Measurements from ENCODE around the gene SH3RF3. TPM values are rescaled to one million over a fixed set of nuclear protein-coding genes. Genes with fewer than 3 reads are reported as not detected.

The SH3RF3 gene
- total and polyA plus RNA-seq, 9 of the 15 experiments (the other 6 are each of a cell fraction or from before 2014, with no cell fraction given), result 0.02 TPM; not detected in 8

- no peak for ATAC-seq
- in situ Hi-C loops (cut with MboI), result no loop called here
- 0% methylated on average over 12 of the region's 13 CpGs for WGBS (ENCODE audit: insufficient coverage, low coverage, missing lambda C conversion rate)
- no peaks in the 10 kb centered on the region for H3K36me3 ChIP-seq (ENCODE audit: control insufficient read depth, insufficient read depth, low read length)
- no peaks in the 10 kb centered on the region for H3K4me1 ChIP-seq (replicated peaks in 1 of 2; ENCODE audit: control insufficient read depth in 2 of 2, insufficient read depth in 2 of 2, low read length in 2 of 2)
- H3K9me1 ChIP-seq (ENCODE audit: control insufficient read depth, insufficient read depth, low read length), result no peaks in the 10 kb centered on the region
- no peaks in the 10 kb centered on the region for H4K20me1 ChIP-seq (replicated peaks; ENCODE audit: control insufficient read depth, insufficient read depth, low read length)
- no peak overlapping the region for H3K9ac ChIP-seq (ENCODE audit: insufficient read depth in 1 of 2, low read depth in 2 of 2, low read length in 2 of 2)
- H3K4me2 ChIP-seq (ENCODE audit: insufficient read depth, low read length), result no peak overlapping the region
- H3K27ac ChIP-seq (ENCODE audit: extremely low read depth, low read depth, low read length), result no peak overlapping the region
- intact Hi-C loops (cut with micrococcal nuclease), result no loop called here
- no peaks in the 10 kb centered on the region for H3K79me2 ChIP-seq (ENCODE audit: control insufficient read depth, insufficient read depth, low read length)
- no peak for DNase-seq (ENCODE audit: extremely low read depth in 1 of 4, low spot score in 3 of 4)
- peaks cover 5 to 50% of the 10 kb centered on the region in 2 experiments; a peak in 4 of 5 replicates for H3K27me3 ChIP-seq (ENCODE audit: control insufficient read depth in 2 of 2, insufficient read depth in 2 of 2, low read length in 2 of 2)
- FAIRE-seq, result no peak
- no peak overlapping the region for H3K4me3 ChIP-seq
- H3K9me3 ChIP-seq (replicated peaks; ENCODE audit: control insufficient read depth, insufficient read depth, low read depth, low read length), result no peaks in the 10 kb centered on the region
- TF ChIP-seq ELF2 (CRISPR knock-in tag; IDR thresholded peaks at IDR 0.05), result no peak
- no peak overlapping the region for H2AFZ ChIP-seq (ENCODE audit: low read depth, low read length)
- no TSS peak for BruUV-seq (replicated peaks)
- POLR2A ChIA-PET, result interaction anchor here (0.6 kb wide), 1 partner anchor 300 kb away, joined by 4 read pairs; no protein-coding TSS in a partner anchor
- CTCF ChIA-PET (ENCODE audit: low intra/inter-chr PET ratio), result no interaction called here
These were observed 394.7 kb downstream of the SH3RF3 start for GRCh38 chr2:109523536-109524361.

- no peak for FAIRE-seq
- ChIA-PET CTCF (ENCODE audit: low intra/inter-chr PET ratio) (no interaction called here), POLR2A (interaction anchor here (0.6 to 0.8 kb wide), 2 partner anchors 8 to 1164 kb away, joined by 3 read pairs; no protein-coding TSS in a partner anchor)
- Histone ChIP-seq H4K20me1 (replicated peaks; ENCODE audit: control insufficient read depth, insufficient read depth, low read length) (no peaks in the 10 kb centered on the region; the same call in 1 of the 2 replicates), H3K4me2 (ENCODE audit: insufficient read depth, low read length) (no peak overlapping the region), H3K36me3 (ENCODE audit: control insufficient read depth, insufficient read depth, low read length) (no peaks in the 10 kb centered on the region), H3K79me2 (ENCODE audit: control insufficient read depth, insufficient read depth, low read length) (no peaks in the 10 kb centered on the region), H3K4me1 (replicated peaks in 1 of 2; ENCODE audit: control insufficient read depth in 2 of 2, insufficient read depth in 2 of 2, low read length in 2 of 2) (no peaks in the 10 kb centered on the region), H3K27me3 (ENCODE audit: control insufficient read depth in 2 of 2, insufficient read depth in 2 of 2, low read length in 2 of 2) (peaks cover 0 to 63% of the 10 kb centered on the region in 2 experiments; a peak in 4 of 5 replicates), H3K9me1 (ENCODE audit: control insufficient read depth, insufficient read depth, low read length) (no peaks in the 10 kb centered on the region), H3K27ac (ENCODE audit: extremely low read depth, low read depth, low read length) (no peak overlapping the region), H3K9me3 (replicated peaks; ENCODE audit: control insufficient read depth, insufficient read depth, low read depth, low read length) (no peaks in the 10 kb centered on the region), H3K4me3 (no peak overlapping the region), H3K9ac (ENCODE audit: insufficient read depth in 1 of 2, low read depth in 2 of 2, low read length in 2 of 2) (no peak overlapping the region; a peak in 1 of 4 replicates), H2AFZ (ENCODE audit: low read depth, low read length) (no peak overlapping the region)
- in situ Hi-C loops (cut with MboI), result no loop called here
- no peak for ATAC-seq
- BruUV-seq (replicated peaks), result no TSS peak
- DNase-seq (ENCODE audit: extremely low read depth in 1 of 4, low spot score in 3 of 4), result no peak
- intact Hi-C loops (cut with micrococcal nuclease), result no loop called here
- TF ChIP-seq MYNN (IDR thresholded peaks at IDR 0.05) (no peak), MYNN (CRISPR knock-in tag; IDR thresholded peaks at IDR 0.05) (no peak)
- WGBS (ENCODE audit: insufficient coverage, low coverage, missing lambda C conversion rate), result 0% methylated on average over 4 of the region's 4 CpGs
These were observed 396.8 kb downstream of the SH3RF3 start for GRCh38 chr2:109525836-109526235.
